Measurements from ENCODE around the gene PIEZO2. TPM values are rescaled to one million over a fixed set of nuclear protein-coding genes. Genes with fewer than 3 reads are reported as not detected.

The PIEZO2 gene
- total RNA-seq, 1 experiment from 2014 or later: 10.7 TPM

DNA sequence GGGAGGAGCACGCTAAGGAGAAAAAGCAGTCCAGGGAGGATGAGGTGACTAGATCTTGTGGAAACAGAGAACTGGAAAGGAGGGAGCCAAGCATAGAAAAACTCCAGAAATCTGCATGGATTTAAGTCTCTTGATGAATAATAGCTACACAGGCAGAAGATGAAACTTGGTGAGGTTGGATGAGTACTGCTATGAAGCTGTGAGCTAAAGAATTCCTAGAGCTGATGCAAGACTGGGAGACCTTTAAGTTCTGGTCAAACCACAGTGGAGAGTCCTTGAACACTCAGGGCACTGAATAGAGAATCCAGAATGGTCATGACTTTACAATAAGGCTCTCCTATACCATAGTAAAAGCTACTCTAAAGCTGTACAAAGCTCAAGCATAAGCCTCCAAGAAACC is 18.4 kb upstream of the PIEZO2 start:
- peaks cover 3% of the 10 kb centered on the region for H3K36me3 Mint-ChIP-seq
- no peak for DNase-seq (ENCODE audit: low spot score)
- ATAC-seq: no peak
- ChIA-PET CTCF (no interaction called here), POLR2A (no interaction called here)
- H3K27ac Mint-ChIP-seq: no peak overlapping the region
- H3K4me3 Mint-ChIP-seq: no peak overlapping the region
- peaks cover 11% of the 10 kb centered on the region for H3K4me1 Mint-ChIP-seq
- TF ChIP-seq CBFB (CRISPR knock-in tag; IDR thresholded peaks at IDR 0.05; ENCODE audit: low read depth) (no peak), OVOL2 (CRISPR knock-in tag; IDR thresholded peaks at IDR 0.05; ENCODE audit: borderline replicate concordance) (no peak), TEAD4 (CRISPR knock-in tag; IDR thresholded peaks at IDR 0.05) (no peak), SOX15 (CRISPR knock-in tag; IDR thresholded peaks at IDR 0.05) (no peak), EMX1 (CRISPR knock-in tag; IDR thresholded peaks at IDR 0.05) (no peak), KAT7 (CRISPR knock-in tag; IDR thresholded peaks at IDR 0.05; ENCODE audit: borderline replicate concordance) (no peak), ZNF232 (CRISPR knock-in tag; IDR thresholded peaks at IDR 0.05) (no peak), RORB (CRISPR knock-in tag; IDR thresholded peaks at IDR 0.05) (no peak), TEAD1 (CRISPR knock-in tag; IDR thresholded peaks at IDR 0.05) (no peak), GRHL2 (CRISPR knock-in tag; IDR thresholded peaks at IDR 0.05; ENCODE audit: insufficient replicate concordance, severe bottlenecking) (no peak), IRF2 (CRISPR knock-in tag; IDR thresholded peaks at IDR 0.05; ENCODE audit: borderline replicate concordance, low read depth) (no peak), MXD4 (CRISPR knock-in tag; IDR thresholded peaks at IDR 0.05; ENCODE audit: borderline replicate concordance) (no peak)
- TF ChIP-seq, protein P1, sequence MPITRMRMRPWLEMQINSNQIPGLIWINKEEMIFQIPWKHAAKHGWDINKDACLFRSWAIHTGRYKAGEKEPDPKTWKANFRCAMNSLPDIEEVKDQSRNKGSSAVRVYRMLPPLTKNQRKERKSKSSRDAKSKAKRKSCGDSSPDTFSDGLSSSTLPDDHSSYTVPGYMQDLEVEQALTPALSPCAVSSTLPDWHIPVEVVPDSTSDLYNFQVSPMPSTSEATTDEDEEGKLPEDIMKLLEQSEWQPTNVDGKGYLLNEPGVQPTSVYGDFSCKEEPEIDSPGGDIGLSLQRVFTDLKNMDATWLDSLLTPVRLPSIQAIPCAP (CRISPR knock-in tag; IDR thresholded peaks at IDR 0.05): no peak
- TF ChIP-seq, protein P2, sequence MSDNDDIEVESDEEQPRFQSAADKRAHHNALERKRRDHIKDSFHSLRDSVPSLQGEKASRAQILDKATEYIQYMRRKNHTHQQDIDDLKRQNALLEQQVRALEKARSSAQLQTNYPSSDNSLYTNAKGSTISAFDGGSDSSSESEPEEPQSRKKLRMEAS (CRISPR knock-in tag; IDR thresholded peaks at IDR 0.05): no peak
- TF ChIP-seq, protein P3, sequence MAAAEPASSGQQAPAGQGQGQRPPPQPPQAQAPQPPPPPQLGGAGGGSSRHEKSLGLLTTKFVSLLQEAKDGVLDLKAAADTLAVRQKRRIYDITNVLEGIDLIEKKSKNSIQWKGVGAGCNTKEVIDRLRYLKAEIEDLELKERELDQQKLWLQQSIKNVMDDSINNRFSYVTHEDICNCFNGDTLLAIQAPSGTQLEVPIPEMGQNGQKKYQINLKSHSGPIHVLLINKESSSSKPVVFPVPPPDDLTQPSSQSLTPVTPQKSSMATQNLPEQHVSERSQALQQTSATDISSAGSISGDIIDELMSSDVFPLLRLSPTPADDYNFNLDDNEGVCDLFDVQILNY (CRISPR knock-in tag; IDR thresholded peaks at IDR 0.05): no peak
- peaks cover 4% of the 10 kb centered on the region; the same call in 1 of the 2 replicates for H3K9me3 Mint-ChIP-seq
- H3K27me3 Mint-ChIP-seq (ENCODE audit: low read depth): peaks cover 47% of the 10 kb centered on the region

DNA sequence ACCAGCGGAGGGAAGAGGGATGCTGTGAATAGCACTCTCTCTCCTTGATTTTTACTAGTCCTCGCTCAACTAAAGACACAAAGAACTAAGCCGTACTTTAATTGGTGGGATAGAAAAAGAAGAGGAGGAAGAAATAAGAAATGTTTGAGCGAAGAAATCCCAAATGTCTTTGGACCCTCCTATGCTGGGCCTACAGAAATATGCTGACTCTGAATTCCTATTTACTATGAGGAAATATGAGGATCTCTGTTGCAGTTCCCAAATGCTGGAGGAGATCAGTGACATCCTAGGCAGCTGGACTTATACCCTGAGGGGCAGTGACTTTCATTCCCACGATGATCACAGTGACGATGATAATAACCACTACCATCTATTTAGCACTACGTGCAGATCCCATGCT is 16.6 kb upstream of the PIEZO2 start:
- Mint-ChIP-seq H3K9me3 (no peaks in the 10 kb centered on the region), H3K4me3 (no peak overlapping the region), H3K36me3 (no peaks in the 10 kb centered on the region), H3K4me1 (peaks cover 14% of the 10 kb centered on the region), H3K27ac (no peak overlapping the region), H3K27me3 (ENCODE audit: low read depth) (peaks cover 62% of the 10 kb centered on the region)
- DNase-seq (ENCODE audit: low spot score): no peak
- ChIA-PET POLR2A (no interaction called here), CTCF (interaction anchor here (1.0 to 1.1 kb wide), 2 partner anchors 12 to 387 kb away, joined by 3 to 4 read pairs; no protein-coding TSS in a partner anchor)
- no peak for ATAC-seq
- TF ChIP-seq NR3C1 (CRISPR knock-in tag; conservative IDR thresholded peaks at IDR 0.05; ENCODE audit: low read depth): no peak
- no peak for TF ChIP-seq ATF1 (CRISPR knock-in tag; IDR thresholded peaks at IDR 0.05)
- TF ChIP-seq FOXP1 (CRISPR knock-in tag; IDR thresholded peaks at IDR 0.05; ENCODE audit: borderline replicate concordance): no peak
- no peak for TF ChIP-seq TEAD4 (CRISPR knock-in tag; IDR thresholded peaks at IDR 0.05)
- TF ChIP-seq CBFB (CRISPR knock-in tag; IDR thresholded peaks at IDR 0.05; ENCODE audit: low read depth): no peak
- no peak for TF ChIP-seq TCF7 (CRISPR knock-in tag; IDR thresholded peaks at IDR 0.05; ENCODE audit: low read depth)
- no peak for TF ChIP-seq ESRRA (CRISPR knock-in tag; IDR thresholded peaks at IDR 0.05; ENCODE audit: borderline replicate concordance)
- no peak for TF ChIP-seq TP53 (CRISPR knock-in tag; IDR thresholded peaks at IDR 0.05)
- TF ChIP-seq, protein P4, sequence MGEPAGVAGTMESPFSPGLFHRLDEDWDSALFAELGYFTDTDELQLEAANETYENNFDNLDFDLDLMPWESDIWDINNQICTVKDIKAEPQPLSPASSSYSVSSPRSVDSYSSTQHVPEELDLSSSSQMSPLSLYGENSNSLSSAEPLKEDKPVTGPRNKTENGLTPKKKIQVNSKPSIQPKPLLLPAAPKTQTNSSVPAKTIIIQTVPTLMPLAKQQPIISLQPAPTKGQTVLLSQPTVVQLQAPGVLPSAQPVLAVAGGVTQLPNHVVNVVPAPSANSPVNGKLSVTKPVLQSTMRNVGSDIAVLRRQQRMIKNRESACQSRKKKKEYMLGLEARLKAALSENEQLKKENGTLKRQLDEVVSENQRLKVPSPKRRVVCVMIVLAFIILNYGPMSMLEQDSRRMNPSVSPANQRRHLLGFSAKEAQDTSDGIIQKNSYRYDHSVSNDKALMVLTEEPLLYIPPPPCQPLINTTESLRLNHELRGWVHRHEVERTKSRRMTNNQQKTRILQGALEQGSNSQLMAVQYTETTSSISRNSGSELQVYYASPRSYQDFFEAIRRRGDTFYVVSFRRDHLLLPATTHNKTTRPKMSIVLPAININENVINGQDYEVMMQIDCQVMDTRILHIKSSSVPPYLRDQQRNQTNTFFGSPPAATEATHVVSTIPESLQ (CRISPR knock-in tag; IDR thresholded peaks at IDR 0.05): no peak
- TF ChIP-seq NFE2L1 (CRISPR knock-in tag; IDR thresholded peaks at IDR 0.05): no peak
- TF ChIP-seq RORB (CRISPR knock-in tag; IDR thresholded peaks at IDR 0.05): no peak
- TF ChIP-seq TEAD1 (CRISPR knock-in tag; IDR thresholded peaks at IDR 0.05): no peak
- TF ChIP-seq ZNF396 (CRISPR knock-in tag; IDR thresholded peaks at IDR 0.05; ENCODE audit: borderline replicate concordance): no peak
- TF ChIP-seq, protein P5, sequence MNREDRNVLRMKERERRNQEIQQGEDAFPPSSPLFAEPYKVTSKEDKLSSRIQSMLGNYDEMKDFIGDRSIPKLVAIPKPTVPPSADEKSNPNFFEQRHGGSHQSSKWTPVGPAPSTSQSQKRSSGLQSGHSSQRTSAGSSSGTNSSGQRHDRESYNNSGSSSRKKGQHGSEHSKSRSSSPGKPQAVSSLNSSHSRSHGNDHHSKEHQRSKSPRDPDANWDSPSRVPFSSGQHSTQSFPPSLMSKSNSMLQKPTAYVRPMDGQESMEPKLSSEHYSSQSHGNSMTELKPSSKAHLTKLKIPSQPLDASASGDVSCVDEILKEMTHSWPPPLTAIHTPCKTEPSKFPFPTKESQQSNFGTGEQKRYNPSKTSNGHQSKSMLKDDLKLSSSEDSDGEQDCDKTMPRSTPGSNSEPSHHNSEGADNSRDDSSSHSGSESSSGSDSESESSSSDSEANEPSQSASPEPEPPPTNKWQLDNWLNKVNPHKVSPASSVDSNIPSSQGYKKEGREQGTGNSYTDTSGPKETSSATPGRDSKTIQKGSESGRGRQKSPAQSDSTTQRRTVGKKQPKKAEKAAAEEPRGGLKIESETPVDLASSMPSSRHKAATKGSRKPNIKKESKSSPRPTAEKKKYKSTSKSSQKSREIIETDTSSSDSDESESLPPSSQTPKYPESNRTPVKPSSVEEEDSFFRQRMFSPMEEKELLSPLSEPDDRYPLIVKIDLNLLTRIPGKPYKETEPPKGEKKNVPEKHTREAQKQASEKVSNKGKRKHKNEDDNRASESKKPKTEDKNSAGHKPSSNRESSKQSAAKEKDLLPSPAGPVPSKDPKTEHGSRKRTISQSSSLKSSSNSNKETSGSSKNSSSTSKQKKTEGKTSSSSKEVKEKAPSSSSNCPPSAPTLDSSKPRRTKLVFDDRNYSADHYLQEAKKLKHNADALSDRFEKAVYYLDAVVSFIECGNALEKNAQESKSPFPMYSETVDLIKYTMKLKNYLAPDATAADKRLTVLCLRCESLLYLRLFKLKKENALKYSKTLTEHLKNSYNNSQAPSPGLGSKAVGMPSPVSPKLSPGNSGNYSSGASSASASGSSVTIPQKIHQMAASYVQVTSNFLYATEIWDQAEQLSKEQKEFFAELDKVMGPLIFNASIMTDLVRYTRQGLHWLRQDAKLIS (CRISPR knock-in tag; IDR thresholded peaks at IDR 0.05; ENCODE audit: borderline replicate concordance): no peak
- TF ChIP-seq, protein P6, sequence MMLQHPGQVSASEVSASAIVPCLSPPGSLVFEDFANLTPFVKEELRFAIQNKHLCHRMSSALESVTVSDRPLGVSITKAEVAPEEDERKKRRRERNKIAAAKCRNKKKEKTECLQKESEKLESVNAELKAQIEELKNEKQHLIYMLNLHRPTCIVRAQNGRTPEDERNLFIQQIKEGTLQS (CRISPR knock-in tag; conservative IDR thresholded peaks at IDR 0.05): no peak
- TF ChIP-seq, protein P7, sequence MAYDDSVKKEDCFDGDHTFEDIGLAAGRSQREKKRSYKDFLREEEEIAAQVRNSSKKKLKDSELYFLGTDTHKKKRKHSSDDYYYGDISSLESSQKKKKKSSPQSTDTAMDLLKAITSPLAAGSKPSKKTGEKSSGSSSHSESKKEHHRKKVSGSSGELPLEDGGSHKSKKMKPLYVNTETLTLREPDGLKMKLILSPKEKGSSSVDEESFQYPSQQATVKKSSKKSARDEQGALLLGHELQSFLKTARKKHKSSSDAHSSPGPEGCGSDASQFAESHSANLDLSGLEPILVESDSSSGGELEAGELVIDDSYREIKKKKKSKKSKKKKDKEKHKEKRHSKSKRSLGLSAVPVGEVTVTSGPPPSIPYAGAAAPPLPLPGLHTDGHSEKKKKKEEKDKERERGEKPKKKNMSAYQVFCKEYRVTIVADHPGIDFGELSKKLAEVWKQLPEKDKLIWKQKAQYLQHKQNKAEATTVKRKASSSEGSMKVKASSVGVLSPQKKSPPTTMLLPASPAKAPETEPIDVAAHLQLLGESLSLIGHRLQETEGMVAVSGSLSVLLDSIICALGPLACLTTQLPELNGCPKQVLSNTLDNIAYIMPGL (CRISPR knock-in tag; IDR thresholded peaks at IDR 0.05): no peak
- TF ChIP-seq RELA (CRISPR knock-in tag; IDR thresholded peaks at IDR 0.05; ENCODE audit: borderline replicate concordance): no peak
